SU-DHL-6 (cell line): Measurements from ENCODE around the gene ATRN.

Source experiments
- H2AFZ ChIP-seq: fragments of 200-600 bp; sonication (generic); 2 replicates; pipeline ENCODE4 v1.6.1; 2014; ENCODE audit warnings: low read depth, mild to moderate bottlenecking, moderate library complexity, mixed read lengths, antibody characterized with exemption, low read length; ENCODE audit not compliant: severe bottlenecking
- H3F3A ChIP-seq: fragments of 200-600 bp; shearing (Covaris generic); 2 replicates; pipeline ENCODE4 v1.6.0; 2016; ENCODE audit warnings: antibody characterized with exemption, mild to moderate bottlenecking; ENCODE audit not compliant: insufficient read depth
- H3K27ac ChIP-seq: fragments of 200-600 bp; sonication (generic); 2 replicates; pipeline ENCODE4 v1.5.1; 2016; ENCODE audit warnings: low read depth, mild to moderate bottlenecking, low read length, moderate library complexity, mixed read lengths
- H3K27me3 ChIP-seq: fragments of 200-600 bp; sonication (generic), shearing (Covaris generic); 2 replicates; pipeline ENCODE4 v1.6.0; 2014; ENCODE audit warnings: mild to moderate bottlenecking, low read length
- H3K36me3 ChIP-seq: fragments of 200-600 bp; sonication (generic); 2 replicates; pipeline ENCODE4 v1.6.1; 2014; ENCODE audit warnings: mild to moderate bottlenecking, low read length, mixed read lengths
- H3K4me2 ChIP-seq: fragments of 300-600, 200-600 bp; shearing (Covaris generic), sonication (generic); 2 replicates; pipeline ENCODE4 v1.6.0; 2014; ENCODE audit warnings: low read length, low read depth, mild to moderate bottlenecking; ENCODE audit not compliant: poor library complexity, severe bottlenecking
- H3K4me3 ChIP-seq: fragments of 200-600 bp; sonication (generic); 2 replicates; pipeline ENCODE4 v1.5.1; 2014; ENCODE audit warnings: antibody characterized with exemption, low read length, mild to moderate bottlenecking, mixed read lengths; ENCODE audit not compliant: insufficient read depth, poor library complexity, severe bottlenecking
- H3K79me2 ChIP-seq: fragments of 200-600 bp; sonication (generic); 2 replicates; pipeline ENCODE4 v1.6.1; 2014; ENCODE audit warnings: mild to moderate bottlenecking, low read length, moderate library complexity; ENCODE audit not compliant: insufficient read depth
- H3K9ac ChIP-seq: fragments of 200-600 bp; sonication (generic); 2 replicates; pipeline ENCODE4 v1.7.0; 2014; ENCODE audit warnings: mild to moderate bottlenecking, low read length
- H3K9me2 ChIP-seq: fragments of 200-600 bp; sonication (generic); replicated peaks from 2 replicates; pipeline ENCODE4 v1.6.1; 2014; ENCODE audit warnings: low read length; ENCODE audit not compliant: insufficient read depth
- H3K9me3 ChIP-seq: fragments of 200-600 bp; sonication (generic); 2 replicates; pipeline ENCODE4 v1.6.1; 2014; ENCODE audit warnings: low read length, mixed read lengths; ENCODE audit not compliant: insufficient read depth
- H4K20me1 ChIP-seq: fragments of 200-600 bp; sonication (generic); 2 replicates; pipeline ENCODE4 v1.6.1; 2014; ENCODE audit warnings: low read depth, mild to moderate bottlenecking, antibody characterized with exemption, low read length, moderate library complexity, mixed read lengths
- EZH2phosphoT487 ChIP-seq: fragments of 200-600 bp; sonication (generic), shearing (Covaris generic); conservative IDR thresholded peaks from 2 replicates; pipeline ENCODE4 v1.6.1; 2018; ENCODE audit warnings: mild to moderate bottlenecking, antibody characterized with exemption, low read length, moderate library complexity, mixed read lengths
- TF ChIP-seq, protein P1 (sequence below): fragments of 200-600 bp; sonication (generic); IDR thresholded peaks from one replicate; pipeline ENCODE4 v1.5.1; 2017; ENCODE audit warnings: antibody characterized with exemption, mild to moderate bottlenecking, low read length, moderate library complexity; ENCODE audit not compliant: insufficient read depth, poor library complexity, severe bottlenecking

ATRN gene

DNA sequence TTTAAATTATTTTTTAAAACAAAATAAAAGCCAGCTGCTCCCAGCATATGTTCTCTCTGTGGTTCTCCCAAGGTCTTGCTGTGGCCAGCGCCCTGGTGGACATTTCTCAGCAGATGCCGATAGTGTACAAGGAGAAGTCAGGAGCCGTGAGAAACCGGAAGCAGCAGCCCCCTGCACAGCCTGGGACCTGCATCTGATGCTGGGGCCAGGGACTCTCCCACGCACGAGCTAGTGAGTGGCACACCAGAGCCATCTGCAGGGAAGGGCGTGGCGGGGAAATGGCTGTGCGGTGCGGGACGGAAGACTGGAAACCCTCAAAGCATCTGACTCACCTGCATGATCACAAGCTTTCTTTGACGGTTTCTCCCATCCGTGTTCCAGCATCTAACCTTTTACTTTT lies 175.8 kb downstream of the ATRN start:
- H4K20me1 ChIP-seq: no peaks in the 10 kb centered on the region
- no peaks in the 10 kb centered on the region for H3K36me3 ChIP-seq
- no peaks in the 10 kb centered on the region for H3K9me3 ChIP-seq
- H3K4me3 ChIP-seq: no peak overlapping the region
- H2AFZ ChIP-seq: no peak overlapping the region
- H3F3A ChIP-seq: no peaks in the 10 kb centered on the region
- TF ChIP-seq, protein P1, sequence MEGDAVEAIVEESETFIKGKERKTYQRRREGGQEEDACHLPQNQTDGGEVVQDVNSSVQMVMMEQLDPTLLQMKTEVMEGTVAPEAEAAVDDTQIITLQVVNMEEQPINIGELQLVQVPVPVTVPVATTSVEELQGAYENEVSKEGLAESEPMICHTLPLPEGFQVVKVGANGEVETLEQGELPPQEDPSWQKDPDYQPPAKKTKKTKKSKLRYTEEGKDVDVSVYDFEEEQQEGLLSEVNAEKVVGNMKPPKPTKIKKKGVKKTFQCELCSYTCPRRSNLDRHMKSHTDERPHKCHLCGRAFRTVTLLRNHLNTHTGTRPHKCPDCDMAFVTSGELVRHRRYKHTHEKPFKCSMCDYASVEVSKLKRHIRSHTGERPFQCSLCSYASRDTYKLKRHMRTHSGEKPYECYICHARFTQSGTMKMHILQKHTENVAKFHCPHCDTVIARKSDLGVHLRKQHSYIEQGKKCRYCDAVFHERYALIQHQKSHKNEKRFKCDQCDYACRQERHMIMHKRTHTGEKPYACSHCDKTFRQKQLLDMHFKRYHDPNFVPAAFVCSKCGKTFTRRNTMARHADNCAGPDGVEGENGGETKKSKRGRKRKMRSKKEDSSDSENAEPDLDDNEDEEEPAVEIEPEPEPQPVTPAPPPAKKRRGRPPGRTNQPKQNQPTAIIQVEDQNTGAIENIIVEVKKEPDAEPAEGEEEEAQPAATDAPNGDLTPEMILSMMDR: no peak
- TF ChIP-seq EZH2phosphoT487: no peak
- no peak overlapping the region for H3K9ac ChIP-seq
- H3K79me2 ChIP-seq: no peaks in the 10 kb centered on the region
- H3K27me3 ChIP-seq: no peaks in the 10 kb centered on the region
- no peak overlapping the region for H3K4me2 ChIP-seq
- no peaks in the 10 kb centered on the region for H3K9me2 ChIP-seq
- H3K27ac ChIP-seq: no peak overlapping the region

DNA sequence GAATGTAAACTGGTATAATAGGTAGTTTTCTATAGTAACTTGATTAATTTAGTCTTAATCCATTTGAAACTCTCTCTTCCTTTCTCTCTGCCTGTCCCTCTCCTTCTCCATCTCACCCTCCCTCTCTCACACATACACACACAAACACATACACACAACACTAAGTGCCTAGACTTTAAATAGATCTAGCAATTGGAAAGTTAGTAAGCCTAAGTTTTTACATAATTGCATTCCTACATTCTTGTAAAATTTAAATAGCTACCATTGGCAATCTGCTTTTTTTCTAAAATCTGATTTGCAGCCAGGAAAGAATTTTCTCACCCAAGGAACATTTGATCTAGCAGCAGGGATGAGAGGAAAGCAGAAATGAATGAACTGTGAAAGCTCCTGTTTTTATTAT lies 176.7 kb downstream of the ATRN start:
- Histone ChIP-seq H3K4me2 (no peak overlapping the region), H3K36me3 (no peaks in the 10 kb centered on the region), H3K27me3 (no peaks in the 10 kb centered on the region), H3K9me3 (no peaks in the 10 kb centered on the region), H3K4me3 (no peak overlapping the region), H2AFZ (no peak overlapping the region), H3K79me2 (no peaks in the 10 kb centered on the region), H3K9ac (no peak overlapping the region), H4K20me1 (no peaks in the 10 kb centered on the region), H3K27ac (no peak overlapping the region), H3F3A (no peaks in the 10 kb centered on the region), H3K9me2 (no peaks in the 10 kb centered on the region)
- TF ChIP-seq, protein P1: no peak
- TF ChIP-seq EZH2phosphoT487: no peak

DNA sequence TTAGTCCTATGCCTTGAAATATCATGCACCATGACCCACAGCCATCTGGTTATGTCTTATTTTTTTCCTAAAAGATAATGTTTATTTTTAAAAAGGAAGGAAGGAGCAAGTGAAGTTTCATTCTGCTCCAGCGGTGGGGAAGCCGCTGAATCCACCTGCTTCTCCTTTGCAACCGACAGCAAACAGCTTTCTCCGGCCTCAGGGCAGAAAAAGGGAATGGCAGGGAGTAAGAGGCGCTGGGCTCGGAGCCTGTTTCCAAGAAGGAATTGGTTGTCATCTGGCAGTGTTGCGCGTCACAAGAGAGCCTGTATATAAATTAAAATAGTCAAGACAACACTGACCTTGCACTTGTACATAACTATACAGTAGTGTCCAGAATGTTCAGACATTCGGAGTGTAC lies 178.1 kb downstream of the ATRN start:
- no peak overlapping the region for H3K27ac ChIP-seq
- H3K9me2 ChIP-seq: no peaks in the 10 kb centered on the region
- H3F3A ChIP-seq: no peaks in the 10 kb centered on the region
- H3K36me3 ChIP-seq: no peaks in the 10 kb centered on the region
- no peak overlapping the region for H3K4me2 ChIP-seq
- no peaks in the 10 kb centered on the region for H3K9me3 ChIP-seq
- no peak overlapping the region for H3K9ac ChIP-seq
- no peaks in the 10 kb centered on the region for H3K27me3 ChIP-seq
- no peaks in the 10 kb centered on the region for H3K79me2 ChIP-seq
- no peak overlapping the region for H3K4me3 ChIP-seq
- no peaks in the 10 kb centered on the region for H4K20me1 ChIP-seq
- TF ChIP-seq, protein P1: no peak
- TF ChIP-seq EZH2phosphoT487: no peak
- no peak overlapping the region for H2AFZ ChIP-seq
